PC-9 (cell line): ENCODE results near the gene UNC45A. TPM values are rescaled to one million over a fixed set of nuclear protein-coding genes. Genes with fewer than 3 reads are reported as not detected.
A peak's percentile ranks its signal among the peaks of the same experiment; 100 is the strongest.

Experiments
- BruUV-seq: library from RNA; stranded (reverse); fragments of 400-500 nt; replicated peaks from 2 replicates; lab custom pipeline; 2021; lab: Mats Ljungman, UMichigan
- CTCF ChIA-PET: fragments of 300-600 bp; sonication (Branson Sonifier 250); formaldehyde crosslinking; loops from one replicate; lab custom pipeline; 2022; ENCODE audit warnings: antibody characterized with exemption; lab: Charles Lee
- POLR2A ChIA-PET: fragments of 300-600 bp; sonication (Branson Sonifier 250); formaldehyde crosslinking; loops from one replicate; lab custom pipeline; 2022; ENCODE audit warnings: antibody characterized with exemption; ENCODE audit not compliant: unreplicated experiment; lab: Charles Lee
- DNase-seq, 2 experiments: peaks; one replicate each; pipeline versions ENCODE4 v3.0.0 to v3.0.0-alpha.2; 2015 to 2022; ENCODE audit warnings: mixed read lengths in 1 of 2
- H2AFZ ChIP-seq: fragments of 200-600 bp; sonication (generic); 2 replicates; pipeline ENCODE4 v1.8.1; 2017; ENCODE audit warnings: antibody characterized with exemption
- H3F3A ChIP-seq: fragments of 200-600 bp; sonication (generic); 2 replicates; pipeline ENCODE4 v1.8.1; 2017; ENCODE audit warnings: antibody characterized with exemption, mild to moderate bottlenecking, low read depth; ENCODE audit not compliant: insufficient read depth
- H3K27ac ChIP-seq: fragments of 200-600 bp; sonication (generic); 2 replicates; pipeline ENCODE4 v1.6.1; 2016; ENCODE audit warnings: mixed run types
- H3K27me3 ChIP-seq: fragments of 200-600 bp; sonication (generic); 2 replicates; pipeline ENCODE4 v1.6.1; 2016; ENCODE audit warnings: low read depth, mixed run types; ENCODE audit not compliant: insufficient read depth
- H3K36me3 ChIP-seq: fragments of 200-600 bp; sonication (generic); 2 replicates; pipeline ENCODE4 v1.6.1; 2016; ENCODE audit warnings: low read depth, mixed run types
- H3K4me1 ChIP-seq: fragments of 200-600 bp; sonication (generic); replicated peaks from 2 replicates; pipeline ENCODE4 v1.6.1; 2016; ENCODE audit warnings: mixed run types; ENCODE audit not compliant: insufficient read depth
- H3K4me2 ChIP-seq: fragments of 200-600 bp; sonication (generic); 2 replicates; pipeline ENCODE4 v1.6.1; 2017; ENCODE audit warnings: mixed run types
- H3K4me3 ChIP-seq: fragments of 200-600 bp; sonication (generic); 2 replicates; pipeline ENCODE4 v1.6.1; 2016; ENCODE audit warnings: mixed run types
- H3K79me2 ChIP-seq: fragments of 200-600 bp; sonication (generic); 2 replicates; pipeline ENCODE4 v1.6.1; 2017; ENCODE audit warnings: low read depth, mixed run types
- H3K9me2 ChIP-seq: fragments of 200-600 bp; sonication (generic); 2 replicates; pipeline ENCODE4 v1.8.1; 2017; ENCODE audit warnings: mild to moderate bottlenecking; ENCODE audit not compliant: insufficient read depth
- H3K9me3 ChIP-seq: fragments of 200-600 bp; sonication (generic); 2 replicates; pipeline ENCODE4 v1.8.1; 2016; ENCODE audit warnings: low read depth; ENCODE audit not compliant: insufficient read depth
- H4K20me1 ChIP-seq: fragments of 200-600 bp; sonication (generic); 2 replicates; pipeline ENCODE4 v1.8.1; 2017; ENCODE audit not compliant: insufficient read depth
- EZH2 ChIP-seq: fragments of 200-600 bp; sonication (generic); IDR thresholded peaks from 2 replicates; pipeline ENCODE4 v1.8.0; 2017; ENCODE audit warnings: antibody characterized with exemption, low read depth
- intact Hi-C: fragments of 100-400 bp; cut with micrococcal nuclease; formaldehyde crosslinking; loops from one replicate; pipeline ENCODE4 v1.10.0; 2022; ENCODE audit not compliant: unreplicated experiment
- total RNA-seq: library from RNA; stranded (reverse); gene quantifications from 2 replicates; pipeline ENCODE4 v1.2.3, GENCODE V29; 2021
- TF ChIP-seq, protein P1 (sequence below): fragments of 200-600 bp; sonication (generic); conservative IDR thresholded peaks from 2 replicates; pipeline ENCODE4 v1.6.1; 2017; ENCODE audit warnings: mixed run types, antibody characterized with exemption, mild to moderate bottlenecking, moderate library complexity

Gene UNC45A
- total RNA-seq, 1 experiment from 2014 or later = 81.8 TPM

DNA sequence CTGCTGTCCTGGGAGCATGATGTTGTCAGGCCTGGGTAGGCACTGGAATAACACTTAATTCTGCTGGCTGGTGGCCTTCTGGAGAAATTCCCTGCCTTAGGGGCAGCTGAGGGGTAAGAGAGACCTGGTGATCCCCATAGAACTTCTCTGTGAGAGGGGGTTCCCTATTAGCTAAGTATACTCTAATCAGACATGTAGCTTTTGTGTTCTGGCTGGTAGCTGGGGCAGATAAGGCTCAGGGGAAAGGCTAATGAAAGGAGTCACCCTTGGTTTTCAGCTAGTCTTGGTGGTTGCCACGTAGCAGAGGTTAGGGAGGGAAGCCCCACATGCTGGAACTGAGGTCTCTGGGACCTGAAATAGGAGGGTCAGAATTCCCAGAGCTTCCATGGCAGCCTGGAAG, 1.8 kb upstream of the UNC45A start:
- H3K4me3 ChIP-seq = no peak overlapping the region
- H3K9me3 ChIP-seq = no peaks in the 10 kb centered on the region
- no peaks in the 10 kb centered on the region for H3K9me2 ChIP-seq
- H3K27ac ChIP-seq = no peak overlapping the region
- peaks cover 33% of the 10 kb centered on the region for H3K4me1 ChIP-seq
- H3F3A ChIP-seq = peaks cover 15% of the 10 kb centered on the region; the same call in 1 of the 2 replicates
- CTCF ChIA-PET = interaction anchor here (0.5 to 2.2 kb wide), 3 partner anchors 16 to 31 kb away, joined by 3 to 15 read pairs (median 11); partner anchors contain the start of gene MAN2A2
- peaks cover 11% of the 10 kb centered on the region for H3K79me2 ChIP-seq
- BruUV-seq = no TSS peak
- H4K20me1 ChIP-seq = no peaks in the 10 kb centered on the region
- no peak overlapping the region for H3K4me2 ChIP-seq
- TF ChIP-seq, protein P1, sequence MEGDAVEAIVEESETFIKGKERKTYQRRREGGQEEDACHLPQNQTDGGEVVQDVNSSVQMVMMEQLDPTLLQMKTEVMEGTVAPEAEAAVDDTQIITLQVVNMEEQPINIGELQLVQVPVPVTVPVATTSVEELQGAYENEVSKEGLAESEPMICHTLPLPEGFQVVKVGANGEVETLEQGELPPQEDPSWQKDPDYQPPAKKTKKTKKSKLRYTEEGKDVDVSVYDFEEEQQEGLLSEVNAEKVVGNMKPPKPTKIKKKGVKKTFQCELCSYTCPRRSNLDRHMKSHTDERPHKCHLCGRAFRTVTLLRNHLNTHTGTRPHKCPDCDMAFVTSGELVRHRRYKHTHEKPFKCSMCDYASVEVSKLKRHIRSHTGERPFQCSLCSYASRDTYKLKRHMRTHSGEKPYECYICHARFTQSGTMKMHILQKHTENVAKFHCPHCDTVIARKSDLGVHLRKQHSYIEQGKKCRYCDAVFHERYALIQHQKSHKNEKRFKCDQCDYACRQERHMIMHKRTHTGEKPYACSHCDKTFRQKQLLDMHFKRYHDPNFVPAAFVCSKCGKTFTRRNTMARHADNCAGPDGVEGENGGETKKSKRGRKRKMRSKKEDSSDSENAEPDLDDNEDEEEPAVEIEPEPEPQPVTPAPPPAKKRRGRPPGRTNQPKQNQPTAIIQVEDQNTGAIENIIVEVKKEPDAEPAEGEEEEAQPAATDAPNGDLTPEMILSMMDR = no peak
- TF ChIP-seq EZH2 = no peak
- no peak overlapping the region for H2AFZ ChIP-seq
- POLR2A ChIA-PET = interaction anchor here (0.6 kb wide), 1 partner anchor 429 kb away, joined by 6 read pairs; no protein-coding TSS in a partner anchor
- no peaks in the 10 kb centered on the region for H3K27me3 ChIP-seq
- intact Hi-C loops = loop anchor here (5.0 to 10.0 kb wide), 4 partner anchors 216 to 831 kb away; partner anchors contain the start of genes BLM and IDH2
- DNase-seq = no peak
- H3K36me3 ChIP-seq = no peaks in the 10 kb centered on the region

DNA sequence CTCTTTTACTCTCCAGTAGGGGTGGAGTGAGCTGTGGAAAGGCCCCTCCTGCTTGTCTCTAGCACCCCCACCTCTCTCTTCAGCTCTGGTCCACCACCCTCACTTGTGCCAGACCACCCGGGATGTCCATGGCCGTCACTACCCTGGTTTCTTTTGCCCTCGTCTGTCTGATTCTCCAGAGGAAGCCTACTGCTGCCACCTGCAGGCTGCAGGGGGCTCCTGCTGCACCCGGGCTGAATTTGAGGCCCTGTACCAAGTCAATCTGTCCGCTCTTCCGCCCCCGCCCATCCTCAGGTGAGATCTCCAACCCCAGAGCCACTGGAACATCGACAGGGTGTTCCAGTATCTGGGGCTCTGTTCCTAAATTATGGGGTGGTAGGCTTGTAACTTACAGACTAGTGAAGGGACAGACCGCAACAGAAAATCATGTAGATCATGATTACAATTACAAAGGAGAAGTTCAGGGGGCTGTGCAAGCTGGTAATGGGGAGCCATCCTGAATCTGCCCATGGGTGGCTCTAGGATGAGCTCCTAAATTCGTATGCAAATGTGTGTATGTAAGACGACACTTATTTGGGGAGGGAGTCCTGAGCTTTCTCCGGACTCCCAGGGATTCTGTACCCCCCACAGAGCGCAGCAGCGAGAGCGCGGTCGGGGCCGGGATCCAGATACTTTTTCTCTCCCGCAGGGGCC, 683 bp upstream of the UNC45A start:
- intact Hi-C loops = loop anchor here (1.0 to 10.0 kb wide), 6 partner anchors 60 to 832 kb away; partner anchors contain the start of genes BLM, IDH2 and PRC1

DNA sequence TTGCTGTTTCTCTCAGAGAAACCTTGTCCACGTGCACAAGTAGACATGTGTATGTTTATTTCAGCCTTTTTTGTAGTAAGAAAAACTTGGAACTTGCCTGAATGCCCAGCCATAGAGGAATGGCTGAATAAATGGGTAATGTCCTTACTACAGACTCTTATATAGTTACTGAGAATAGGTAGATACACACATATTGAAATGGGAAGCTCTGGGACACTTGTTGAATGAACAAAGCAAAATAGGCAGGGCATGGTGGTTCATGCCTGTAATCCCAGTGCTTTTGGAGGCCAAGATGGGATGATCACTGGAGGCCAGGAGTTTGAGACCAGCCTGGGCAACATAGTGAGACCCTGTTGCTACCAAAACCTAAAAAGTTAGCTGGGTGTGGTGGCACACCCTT, 1.7 kb downstream of the UNC45A start:
- ChIA-PET CTCF (interaction anchor here (0.6 to 0.7 kb wide), 2 partner anchors 19 to 73 kb away, joined by 3 to 10 read pairs; no protein-coding TSS in a partner anchor), POLR2A (interaction anchor here (0.6 kb wide), 1 partner anchor 476 kb away, joined by 4 read pairs; no protein-coding TSS in a partner anchor)
- DNase-seq = no peak
- Histone ChIP-seq H3K27me3 (no peaks in the 10 kb centered on the region), H3K4me1 (peaks cover 8% of the 10 kb centered on the region; the same call in 1 of the 2 replicates), H3K9me3 (no peaks in the 10 kb centered on the region), H3K4me3 (no peak overlapping the region), H2AFZ (no peak overlapping the region), H3K27ac (no peak overlapping the region), H3K79me2 (peaks cover 11% of the 10 kb centered on the region), H3K36me3 (peaks cover 9% of the 10 kb centered on the region; the same call in 1 of the 2 replicates), H3F3A (peaks cover 6% of the 10 kb centered on the region; the same call in 1 of the 2 replicates), H3K4me2 (peak overlapping the region; percentile 83), H4K20me1 (no peaks in the 10 kb centered on the region), H3K9me2 (no peaks in the 10 kb centered on the region)
- no TSS peak for BruUV-seq
- intact Hi-C loops = loop anchor here (10.0 kb wide), 1 partner anchor 452 kb away; no protein-coding TSS in a partner anchor
- TF ChIP-seq, protein P1 = no peak
- no peak for TF ChIP-seq EZH2

More for the DNA sequence above, 683 bp upstream of the UNC45A start:
- BruUV-seq = no TSS peak
- no peaks in the 10 kb centered on the region for H4K20me1 ChIP-seq
- no peaks in the 10 kb centered on the region for H3K36me3 ChIP-seq
- POLR2A ChIA-PET = interaction anchor here (0.6 to 1.1 kb wide), 3 partner anchors 15 to 30 kb away, joined by 4 to 9 read pairs (median 5); partner anchors contain the start of gene RCCD1
- no peak overlapping the region for H3K27ac ChIP-seq
- H3K27me3 ChIP-seq = no peaks in the 10 kb centered on the region
- peak; percentile 73 to 86 for DNase-seq
- peaks cover 11% of the 10 kb centered on the region for H3K79me2 ChIP-seq
- peak overlapping the region; percentile 89 for H3K4me3 ChIP-seq
- CTCF ChIA-PET = interaction anchor here (0.5 to 1.8 kb wide), 4 partner anchors 9 to 1321 kb away, joined by 4 to 12 read pairs (median 10); no protein-coding TSS in a partner anchor
- peak overlapping the region; percentile 90 for H2AFZ ChIP-seq
- H3K4me1 ChIP-seq = peaks cover 22% of the 10 kb centered on the region
- H3K9me3 ChIP-seq = no peaks in the 10 kb centered on the region
- peaks cover 15% of the 10 kb centered on the region; the same call in 1 of the 2 replicates for H3F3A ChIP-seq
- TF ChIP-seq, protein P1 = peak; percentile 80
- no peak for TF ChIP-seq EZH2
- H3K9me2 ChIP-seq = no peaks in the 10 kb centered on the region
- peak overlapping the region; percentile 83 for H3K4me2 ChIP-seq
